H9 (cell line): Measurements from ENCODE around the gene GTF2F2. TPM values are rescaled to one million over a fixed set of nuclear protein-coding genes. Genes with fewer than 3 reads are reported as not detected.

ENCODE experiments used
- DNase-seq: peaks from one replicate; pipeline ENCODE4 v3.0.0-alpha.2; 2017
- H2AFZ ChIP-seq: one replicate; pipeline ENCODE4 v1.6.1; 2013; ENCODE audit warnings: mild to moderate bottlenecking, low read length, control low read depth, moderate library complexity
- H2AK5ac ChIP-seq: 2 replicates; pipeline ENCODE4 v1.6.1; 2013; ENCODE audit warnings: low read length, control low read depth, mixed read lengths; ENCODE audit not compliant: insufficient read length
- H2BK120ac ChIP-seq: one replicate; pipeline ENCODE4 v1.6.1; 2013; ENCODE audit warnings: low read depth, mild to moderate bottlenecking, low read length, control low read depth, inconsistent platforms; ENCODE audit not compliant: poor library complexity, severe bottlenecking
- H2BK12ac ChIP-seq: 2 replicates; pipeline ENCODE4 v1.6.1; 2013; ENCODE audit warnings: low read length, control low read depth, mixed read lengths, low read depth; ENCODE audit not compliant: insufficient read length
- H2BK15ac ChIP-seq: 2 replicates; pipeline ENCODE4 v1.6.1; 2013; ENCODE audit warnings: low read depth, low read length, control low read depth
- H2BK20ac ChIP-seq: one replicate; pipeline ENCODE4 v1.6.1; 2013; ENCODE audit warnings: low read depth, mild to moderate bottlenecking, low read length, control low read depth, inconsistent platforms; ENCODE audit not compliant: poor library complexity, severe bottlenecking
- H2BK5ac ChIP-seq: 2 replicates; pipeline ENCODE4 v1.6.1; 2013; ENCODE audit warnings: low read length, control low read depth, mixed read lengths; ENCODE audit not compliant: insufficient read length
- H3K14ac ChIP-seq: 2 replicates; pipeline ENCODE4 v1.6.1; 2013; ENCODE audit warnings: low read length, control low read depth; ENCODE audit not compliant: insufficient read depth
- H3K18ac ChIP-seq: 2 replicates; pipeline ENCODE4 v1.6.1; 2013; ENCODE audit warnings: low read depth, mild to moderate bottlenecking, mixed read lengths, low read length, control low read depth; ENCODE audit not compliant: insufficient read length
- H3K23ac ChIP-seq: 2 replicates; pipeline ENCODE4 v1.6.1; 2013; ENCODE audit warnings: low read length, control low read depth, mixed read lengths, low read depth; ENCODE audit not compliant: insufficient read length
- H3K23me2 ChIP-seq: 2 replicates; pipeline ENCODE4 v1.6.1; 2013; ENCODE audit warnings: low read depth, mild to moderate bottlenecking, mixed read lengths, low read length, control low read depth; ENCODE audit not compliant: insufficient read length, poor library complexity, severe bottlenecking
- H3K27ac ChIP-seq: 2 replicates; pipeline ENCODE4 v1.5.1; 2013; ENCODE audit warnings: low read length, control low read depth, mixed read lengths, low read depth; ENCODE audit not compliant: insufficient read length
- H3K27me3 ChIP-seq: 2 replicates; pipeline ENCODE4 v1.6.1; 2013; ENCODE audit warnings: low read length, control low read depth, inconsistent platforms; ENCODE audit not compliant: insufficient read depth
- H3K4ac ChIP-seq: 2 replicates; pipeline ENCODE4 v1.6.1; 2013; ENCODE audit warnings: low read depth, mild to moderate bottlenecking, control low read depth, inconsistent platforms, low read length, moderate library complexity
- H3K4me1 ChIP-seq: 2 replicates; pipeline ENCODE4 v1.6.1; 2013; ENCODE audit warnings: low read length, control low read depth, inconsistent platforms; ENCODE audit not compliant: insufficient read depth
- H3K4me2 ChIP-seq: 2 replicates; pipeline ENCODE4 v1.6.1; 2013; ENCODE audit warnings: low read length, control low read depth, mixed read lengths; ENCODE audit not compliant: insufficient read length, insufficient read depth
- H3K56ac ChIP-seq: 2 replicates; pipeline ENCODE4 v1.6.1; 2013; ENCODE audit warnings: low read depth, mild to moderate bottlenecking, mixed read lengths, low read length, control low read depth; ENCODE audit not compliant: insufficient read length
- H3K79me1 ChIP-seq: 2 replicates; pipeline ENCODE4 v1.6.1; 2013; ENCODE audit warnings: low read depth, mild to moderate bottlenecking, moderate library complexity, low read length, control low read depth, inconsistent platforms; ENCODE audit not compliant: insufficient read depth, poor library complexity, severe bottlenecking
- H3K79me2 ChIP-seq: 2 replicates; pipeline ENCODE4 v1.6.1; 2013; ENCODE audit warnings: low read length, control low read depth, inconsistent platforms; ENCODE audit not compliant: insufficient read depth
- H3K9ac ChIP-seq: 2 replicates; pipeline ENCODE4 v1.6.1; 2013; ENCODE audit warnings: low read length, control low read depth, mixed read lengths; ENCODE audit not compliant: insufficient read length; ENCODE audit errors: extremely low read depth
- H3K9me3 ChIP-seq: one replicate; pipeline ENCODE4 v1.6.1; 2013; ENCODE audit warnings: low read depth, low read length, inconsistent platforms; ENCODE audit not compliant: control insufficient read depth
- H3T11ph ChIP-seq: one replicate; pipeline ENCODE4 v1.6.1; 2013; ENCODE audit warnings: mild to moderate bottlenecking, low read length, control low read depth, inconsistent platforms
- H4K20me1 ChIP-seq: one replicate; pipeline ENCODE4 v1.6.1; 2013; ENCODE audit not compliant: control insufficient read depth, insufficient read length, insufficient read depth
- H4K5ac ChIP-seq: 2 replicates; pipeline ENCODE4 v1.6.1; 2013; ENCODE audit warnings: low read depth, mild to moderate bottlenecking, mixed read lengths, low read length, control low read depth; ENCODE audit not compliant: insufficient read length
- H4K8ac ChIP-seq: replicated peaks from 2 replicates; pipeline ENCODE4 v1.6.1; 2013; ENCODE audit warnings: low read length, control low read depth, mixed read lengths, low read depth; ENCODE audit not compliant: insufficient read length
- H4K91ac ChIP-seq: 2 replicates; pipeline ENCODE4 v1.6.1; 2013; ENCODE audit warnings: low read depth, mild to moderate bottlenecking, moderate library complexity, mixed read lengths, low read length, control low read depth; ENCODE audit not compliant: insufficient read length
- H3K27ac Mint-ChIP-seq, 3 experiments: 2 replicates in 2 of 3; 3 replicates in 1 of 3; pipeline ENCODE4 v1.8.0; 2020 to 2021; ENCODE audit warnings: mixed read lengths in 3 of 3, mild to moderate bottlenecking in 1 of 3, moderate library complexity in 1 of 3
- H3K27me3 Mint-ChIP-seq: 2 replicates; pipeline ENCODE4 v1.8.0; 2021; ENCODE audit warnings: low read depth, mild to moderate bottlenecking, moderate library complexity, mixed read lengths
- H3K36me3 Mint-ChIP-seq, 3 experiments: 2 replicates in 2 of 3; 3 replicates in 1 of 3; pipeline ENCODE4 v1.8.0; 2020 to 2021; ENCODE audit warnings: low read depth in 3 of 3, mixed read lengths in 3 of 3; ENCODE audit not compliant: insufficient read depth in 1 of 3
- H3K4me1 Mint-ChIP-seq, 2 experiments: 2 replicates each; pipeline ENCODE4 v1.8.0; 2020; ENCODE audit warnings: mixed read lengths in 2 of 2
- H3K4me3 Mint-ChIP-seq, 2 experiments: 2 replicates in 1 of 2; 3 replicates in 1 of 2; pipeline ENCODE4 v1.8.0; 2020 to 2021; ENCODE audit warnings: mild to moderate bottlenecking in 2 of 2, mixed read lengths in 2 of 2, moderate library complexity in 1 of 2
- H3K9me3 Mint-ChIP-seq, 2 experiments: 2 replicates in 1 of 2; 3 replicates in 1 of 2; pipeline ENCODE4 v1.8.0; 2020; ENCODE audit warnings: mild to moderate bottlenecking in 2 of 2, mixed read lengths in 2 of 2, moderate library complexity in 1 of 2
- WGBS: extraction: QIAGEN DNeasy Blood & Tissue Kit; methylation state at CpG from one replicate; pipeline ENCODE4 v1.1.7; 2013; ENCODE audit warnings: missing lambda C conversion rate, low lambda C conversion rate, mixed read lengths; ENCODE audit not compliant: insufficient read length; ENCODE audit errors: extremely low coverage; 5-methylcytosine and 5-hydroxymethylcytosine counted together
- total RNA-seq: library from RNA; stranded (reverse); gene quantifications from 2 replicates; pipeline ENCODE4 v1.2.1, GENCODE V29; 2021
- TF ChIP-seq, protein P1 (sequence below): fragments of 200-600 bp; sonication (generic); conservative IDR thresholded peaks from 3 replicates; pipeline ENCODE4 v1.8.0; 2021; ENCODE audit warnings: antibody characterized with exemption, mild to moderate bottlenecking

The GTF2F2 gene
- total RNA-seq, 1 experiment from 2014 or later = 29.6 TPM

DNA sequence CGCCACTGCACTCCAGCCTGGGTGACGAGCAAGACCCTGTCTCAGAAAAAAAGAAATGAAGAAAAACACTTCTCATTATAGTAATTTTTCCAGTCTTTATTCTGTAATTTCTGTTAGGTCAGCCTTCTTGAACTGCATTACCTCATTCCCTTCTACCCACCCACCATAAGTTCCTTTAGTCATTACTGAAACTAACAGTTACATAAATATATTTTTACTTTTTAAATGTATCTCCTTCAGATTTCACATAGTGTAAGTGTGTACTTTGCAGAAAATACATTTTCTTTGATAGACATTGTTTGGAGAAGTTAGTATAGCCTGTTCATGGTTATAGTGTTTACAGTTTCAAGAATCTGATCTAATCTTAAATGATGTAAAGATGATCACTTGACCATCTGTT, 112.3 kb downstream of the GTF2F2 start:
- no peaks in the 10 kb centered on the region for H3K27me3 Mint-ChIP-seq
- no peaks in the 10 kb centered on the region for H3K4me1 ChIP-seq
- H3K9ac ChIP-seq = no peak overlapping the region
- H3K23ac ChIP-seq = no peak overlapping the region
- H4K5ac ChIP-seq = no peak overlapping the region
- H3K4me2 ChIP-seq = no peak overlapping the region
- no peaks in the 10 kb centered on the region for H3K27me3 ChIP-seq
- no peak for DNase-seq
- no peak overlapping the region for H3K56ac ChIP-seq
- H3K4ac ChIP-seq = no peak overlapping the region
- no peak overlapping the region for H2BK15ac ChIP-seq
- H4K20me1 ChIP-seq = no peaks in the 10 kb centered on the region
- H2AFZ ChIP-seq = no peak overlapping the region
- no peak overlapping the region for H3K27ac ChIP-seq
- H2BK120ac ChIP-seq = no peak overlapping the region
- no peaks in the 10 kb centered on the region for H3K79me1 ChIP-seq
- H3K9me3 ChIP-seq = no peaks in the 10 kb centered on the region
- no CpG with 5 or more reads among the region's 2 CpGs for WGBS
- no peak overlapping the region for H4K91ac ChIP-seq
- H3K4me3 Mint-ChIP-seq = no peak overlapping the region
- H3K36me3 Mint-ChIP-seq = peaks cover 0 to 3% (median 0%) of the 10 kb centered on the region in 3 experiments; a peak in 1 of 7 replicates
- H2BK5ac ChIP-seq = no peak overlapping the region
- H3K4me1 Mint-ChIP-seq = 0 out of 4 replicates have a peak, but pooled peaks cover 0 to 3% of the 10 kb centered on the region in 2 experiments
- H3K9me3 Mint-ChIP-seq = no peaks in the 10 kb centered on the region
- H3K27ac Mint-ChIP-seq = no peak overlapping the region
- no peak overlapping the region for H2AK5ac ChIP-seq
- no peak overlapping the region for H3K14ac ChIP-seq
- H2BK12ac ChIP-seq = no peak overlapping the region
- no peak overlapping the region for H3T11ph ChIP-seq
- no peaks in the 10 kb centered on the region for H3K79me2 ChIP-seq
- H3K23me2 ChIP-seq = no peaks in the 10 kb centered on the region
- TF ChIP-seq, protein P1, sequence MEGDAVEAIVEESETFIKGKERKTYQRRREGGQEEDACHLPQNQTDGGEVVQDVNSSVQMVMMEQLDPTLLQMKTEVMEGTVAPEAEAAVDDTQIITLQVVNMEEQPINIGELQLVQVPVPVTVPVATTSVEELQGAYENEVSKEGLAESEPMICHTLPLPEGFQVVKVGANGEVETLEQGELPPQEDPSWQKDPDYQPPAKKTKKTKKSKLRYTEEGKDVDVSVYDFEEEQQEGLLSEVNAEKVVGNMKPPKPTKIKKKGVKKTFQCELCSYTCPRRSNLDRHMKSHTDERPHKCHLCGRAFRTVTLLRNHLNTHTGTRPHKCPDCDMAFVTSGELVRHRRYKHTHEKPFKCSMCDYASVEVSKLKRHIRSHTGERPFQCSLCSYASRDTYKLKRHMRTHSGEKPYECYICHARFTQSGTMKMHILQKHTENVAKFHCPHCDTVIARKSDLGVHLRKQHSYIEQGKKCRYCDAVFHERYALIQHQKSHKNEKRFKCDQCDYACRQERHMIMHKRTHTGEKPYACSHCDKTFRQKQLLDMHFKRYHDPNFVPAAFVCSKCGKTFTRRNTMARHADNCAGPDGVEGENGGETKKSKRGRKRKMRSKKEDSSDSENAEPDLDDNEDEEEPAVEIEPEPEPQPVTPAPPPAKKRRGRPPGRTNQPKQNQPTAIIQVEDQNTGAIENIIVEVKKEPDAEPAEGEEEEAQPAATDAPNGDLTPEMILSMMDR = no peak
- no peak overlapping the region for H3K18ac ChIP-seq
- no peak overlapping the region for H4K8ac ChIP-seq
- no peak overlapping the region for H2BK20ac ChIP-seq
